Chondrocyte (in vitro differentiated cells): Measurements from ENCODE around the gene KCNAB1. TPM values are rescaled to one million over a fixed set of nuclear protein-coding genes. Genes with fewer than 3 reads are reported as not detected.

Source experiments
- DNase-seq: peaks from one replicate; pipeline ENCODE4 v3.0.0; 2021; ENCODE audit warnings: mixed read lengths, low spot score
- H3K27ac Mint-ChIP-seq: one replicate; pipeline ENCODE4 v1.8.0; 2021; ENCODE audit warnings: mild to moderate bottlenecking, moderate library complexity, mixed read lengths; ENCODE audit not compliant: unreplicated experiment
- H3K27me3 Mint-ChIP-seq: 2 replicates; pipeline ENCODE4 v1.8.0; 2021; ENCODE audit warnings: low read depth, mixed read lengths
- H3K36me3 Mint-ChIP-seq: 2 replicates; pipeline ENCODE4 v1.8.0; 2021; ENCODE audit warnings: low read depth, mixed read lengths
- H3K4me1 Mint-ChIP-seq: 2 replicates; pipeline ENCODE4 v1.8.0; 2021; ENCODE audit warnings: low read depth, mild to moderate bottlenecking, mixed read lengths
- H3K4me3 Mint-ChIP-seq: one replicate; pipeline ENCODE4 v1.8.0; 2021; ENCODE audit warnings: mild to moderate bottlenecking, moderate library complexity, mixed read lengths; ENCODE audit not compliant: unreplicated experiment
- H3K9me3 Mint-ChIP-seq: 2 replicates; pipeline ENCODE4 v1.8.0; 2021; ENCODE audit warnings: low read depth, mixed read lengths
- total RNA-seq: library from RNA; stranded (reverse); gene quantifications from 3 replicates; pipeline ENCODE4 v1.2.1, GENCODE V29; 2021
- TF ChIP-seq, protein P1 (sequence below): fragments of 200-600 bp; sonication (generic); IDR thresholded peaks from 2 replicates; pipeline ENCODE4 v1.5.0; 2021; ENCODE audit warnings: antibody characterized with exemption, mild to moderate bottlenecking, moderate library complexity

KCNAB1 gene
- total RNA-seq, 1 donor from 2014 or later, result 3.4 TPM

DNA sequence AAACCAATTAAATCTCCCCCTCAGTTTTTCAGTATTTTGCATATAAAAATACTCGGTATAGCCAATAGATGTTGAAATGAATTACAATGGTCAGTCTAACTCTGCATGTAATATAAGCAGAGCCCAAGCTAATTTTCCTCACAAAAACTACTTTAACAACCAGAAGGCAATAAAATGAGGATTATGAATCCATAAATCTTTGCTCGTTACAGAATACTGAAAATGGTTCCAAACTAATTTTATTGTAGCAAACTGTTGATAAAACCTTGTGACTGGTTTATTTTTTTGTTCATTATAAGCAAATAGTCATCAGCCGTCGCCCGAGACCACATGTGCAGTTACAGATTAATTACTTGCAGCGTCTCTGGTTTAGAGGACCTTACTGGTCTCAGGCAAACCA lies 251.3 kb downstream of the KCNAB1 start:
- no peak overlapping the region for H3K4me3 Mint-ChIP-seq
- H3K36me3 Mint-ChIP-seq, result peaks cover 6% of the 10 kb centered on the region
- H3K27me3 Mint-ChIP-seq, result peaks cover 4% of the 10 kb centered on the region
- H3K4me1 Mint-ChIP-seq, result no peaks in the 10 kb centered on the region
- H3K9me3 Mint-ChIP-seq, result no peaks in the 10 kb centered on the region
- H3K27ac Mint-ChIP-seq, result no peak overlapping the region
- no peak for DNase-seq
- TF ChIP-seq, protein P1, sequence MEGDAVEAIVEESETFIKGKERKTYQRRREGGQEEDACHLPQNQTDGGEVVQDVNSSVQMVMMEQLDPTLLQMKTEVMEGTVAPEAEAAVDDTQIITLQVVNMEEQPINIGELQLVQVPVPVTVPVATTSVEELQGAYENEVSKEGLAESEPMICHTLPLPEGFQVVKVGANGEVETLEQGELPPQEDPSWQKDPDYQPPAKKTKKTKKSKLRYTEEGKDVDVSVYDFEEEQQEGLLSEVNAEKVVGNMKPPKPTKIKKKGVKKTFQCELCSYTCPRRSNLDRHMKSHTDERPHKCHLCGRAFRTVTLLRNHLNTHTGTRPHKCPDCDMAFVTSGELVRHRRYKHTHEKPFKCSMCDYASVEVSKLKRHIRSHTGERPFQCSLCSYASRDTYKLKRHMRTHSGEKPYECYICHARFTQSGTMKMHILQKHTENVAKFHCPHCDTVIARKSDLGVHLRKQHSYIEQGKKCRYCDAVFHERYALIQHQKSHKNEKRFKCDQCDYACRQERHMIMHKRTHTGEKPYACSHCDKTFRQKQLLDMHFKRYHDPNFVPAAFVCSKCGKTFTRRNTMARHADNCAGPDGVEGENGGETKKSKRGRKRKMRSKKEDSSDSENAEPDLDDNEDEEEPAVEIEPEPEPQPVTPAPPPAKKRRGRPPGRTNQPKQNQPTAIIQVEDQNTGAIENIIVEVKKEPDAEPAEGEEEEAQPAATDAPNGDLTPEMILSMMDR, result no peak

DNA sequence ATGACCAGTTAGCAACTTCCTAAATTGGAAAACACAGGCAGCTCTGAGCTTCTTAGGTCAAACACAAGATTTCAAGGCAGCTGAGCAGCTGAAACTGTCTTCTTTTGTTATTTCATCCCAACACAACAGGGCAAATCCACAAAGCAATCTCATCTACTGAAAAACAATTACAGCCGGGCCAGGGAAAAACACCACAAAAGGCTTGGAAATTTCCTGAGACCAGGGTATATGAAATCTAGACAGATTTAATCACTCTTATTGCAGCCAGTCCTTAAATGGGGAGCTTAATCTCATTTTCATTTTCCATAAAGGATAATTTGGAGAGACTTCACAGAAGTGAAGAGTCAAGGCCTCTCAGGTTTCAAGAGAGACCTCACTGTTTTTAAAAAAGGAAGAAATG lies 252.7 kb downstream of the KCNAB1 start:
- no peak overlapping the region for H3K4me3 Mint-ChIP-seq
- peaks cover 10% of the 10 kb centered on the region for H3K36me3 Mint-ChIP-seq
- no peak overlapping the region for H3K27ac Mint-ChIP-seq
- H3K27me3 Mint-ChIP-seq, result peaks cover 5% of the 10 kb centered on the region
- no peaks in the 10 kb centered on the region for H3K9me3 Mint-ChIP-seq
- no peak for DNase-seq
- H3K4me1 Mint-ChIP-seq, result no peaks in the 10 kb centered on the region
- TF ChIP-seq, protein P1, result no peak

DNA sequence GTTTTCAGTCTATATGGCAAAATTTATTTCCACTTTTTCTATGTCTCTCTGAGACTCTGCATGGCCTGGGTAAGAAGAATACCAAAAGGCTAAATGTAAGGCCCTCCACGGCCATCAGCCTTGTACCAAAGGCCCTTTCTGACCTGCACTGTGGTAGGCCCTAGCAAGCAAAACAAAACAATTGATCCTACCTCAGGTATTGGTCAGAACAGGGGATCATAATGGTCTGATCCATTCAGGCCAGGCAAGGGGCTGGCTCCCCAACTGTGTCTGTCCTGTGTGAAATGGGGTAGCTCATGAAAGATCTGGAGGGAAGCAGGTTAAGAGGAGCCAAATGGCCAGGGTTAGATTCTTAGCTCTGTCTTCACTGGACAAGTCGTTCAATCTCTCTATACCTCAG lies 253.3 kb downstream of the KCNAB1 start:
- Mint-ChIP-seq H3K4me3 (no peak overlapping the region), H3K36me3 (peaks cover 10% of the 10 kb centered on the region), H3K27ac (no peak overlapping the region), H3K9me3 (no peaks in the 10 kb centered on the region), H3K4me1 (no peaks in the 10 kb centered on the region), H3K27me3 (peaks cover 9% of the 10 kb centered on the region)
- no peak for DNase-seq
- TF ChIP-seq, protein P1, result no peak

DNA sequence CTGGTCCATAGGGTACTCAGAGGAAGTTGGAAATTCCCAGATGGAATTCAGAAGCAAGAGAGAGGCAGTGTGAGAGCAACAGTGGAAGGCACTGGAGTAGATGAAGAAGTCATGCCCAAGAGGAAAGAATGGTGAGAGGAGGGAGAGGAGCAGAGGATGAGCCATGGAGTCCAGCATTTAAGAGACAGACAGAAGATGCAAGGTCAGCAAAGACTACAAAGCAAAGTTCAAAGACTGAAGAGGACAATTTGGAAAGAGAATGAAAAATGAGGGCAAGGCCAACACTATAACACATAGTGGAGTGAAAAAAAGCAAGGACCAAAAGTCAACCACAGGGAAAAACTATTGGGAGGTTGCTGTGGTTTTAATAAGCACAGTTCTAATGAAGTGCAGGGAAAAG lies 255.8 kb downstream of the KCNAB1 start:
- TF ChIP-seq, protein P1, result no peak
- Mint-ChIP-seq H3K27me3 (peaks cover 9% of the 10 kb centered on the region), H3K36me3 (peaks cover 10% of the 10 kb centered on the region), H3K27ac (no peak overlapping the region), H3K4me1 (no peaks in the 10 kb centered on the region), H3K9me3 (no peaks in the 10 kb centered on the region), H3K4me3 (no peak overlapping the region)
- no peak for DNase-seq

DNA sequence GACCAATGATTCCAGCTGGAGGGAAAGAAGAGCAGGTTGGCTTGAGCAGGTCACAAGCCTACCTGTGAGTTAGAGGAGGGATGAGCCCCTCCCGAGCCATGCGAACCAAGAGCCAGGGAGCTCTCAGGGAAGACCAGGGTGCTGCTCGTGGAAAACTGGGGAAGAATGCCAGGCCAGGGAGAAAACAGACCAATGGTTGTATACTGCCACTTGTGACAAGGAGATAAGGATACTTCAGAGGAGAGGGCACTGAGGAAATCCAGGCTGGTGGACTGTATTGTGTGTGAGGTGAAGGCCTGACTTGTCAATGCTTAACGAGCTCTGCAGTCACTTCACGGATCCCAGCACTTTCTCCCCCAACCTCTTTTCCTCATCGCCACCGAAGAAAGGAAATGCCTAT lies 256.9 kb downstream of the KCNAB1 start:
- H3K27me3 Mint-ChIP-seq, result peaks cover 9% of the 10 kb centered on the region
- no peak for DNase-seq
- no peak overlapping the region for H3K4me3 Mint-ChIP-seq
- H3K9me3 Mint-ChIP-seq, result no peaks in the 10 kb centered on the region
- TF ChIP-seq, protein P1, result no peak
- no peaks in the 10 kb centered on the region for H3K4me1 Mint-ChIP-seq
- peaks cover 10% of the 10 kb centered on the region for H3K36me3 Mint-ChIP-seq
- no peak overlapping the region for H3K27ac Mint-ChIP-seq
